Keratinocyte (primary cell): ENCODE data around the gene SCO1. TPM values are rescaled to one million over a fixed set of nuclear protein-coding genes. Genes with fewer than 3 reads are reported as not detected.

Experiments used
- DNase-seq: peaks from one replicate; pipeline ENCODE4 v3.0.0-alpha.2; 2011; ENCODE audit warnings: low read depth, missing footprints, low spot score
- FAIRE-seq: peaks from 2 replicates; lab custom pipeline; 2011; peaks lifted over from hg19 to GRCh38; lab: Jason Lieb, UNC
- H2AFZ ChIP-seq: 2 replicates; pipeline ENCODE4 v1.6.0; 2012; ENCODE audit warnings: low read length, control low read depth, inconsistent platforms; ENCODE audit not compliant: control insufficient read depth
- H3K27ac ChIP-seq: 2 replicates; pipeline ENCODE4 v1.5.1; 2011; ENCODE audit warnings: low read length; ENCODE audit not compliant: control insufficient read depth, insufficient read depth
- H3K27me3 ChIP-seq: 3 replicates; pipeline ENCODE4 v1.6.0; 2011; ENCODE audit warnings: low read length; ENCODE audit not compliant: control insufficient read depth, insufficient read depth; ENCODE audit errors: extremely low read depth
- H3K36me3 ChIP-seq, 2 experiments: 2 replicates in 1 of 2; 3 replicates in 1 of 2; pipeline ENCODE4 v1.5.1; 2011; ENCODE audit warnings: low read length in 2 of 2, mild to moderate bottlenecking in 1 of 2; ENCODE audit not compliant: control insufficient read depth in 2 of 2, insufficient read depth in 2 of 2; ENCODE audit errors: extremely low read depth in 1 of 2
- H3K4me1 ChIP-seq: 3 replicates; pipeline ENCODE4 v1.5.1; 2011; ENCODE audit warnings: low read length; ENCODE audit not compliant: control insufficient read depth, insufficient read depth; ENCODE audit errors: extremely low read depth
- H3K4me2 ChIP-seq: 3 replicates; pipeline ENCODE4 v1.6.0; 2011; ENCODE audit warnings: low read depth, low read length; ENCODE audit not compliant: control insufficient read depth, insufficient read depth; ENCODE audit errors: extremely low read depth
- H3K4me3 ChIP-seq, 3 experiments: fragments of 200-600 bp in 1 of 3; sonication (generic) in 1 of 3; 2 replicates in 2 of 3; 3 replicates in 1 of 3; pipeline ENCODE4 v1.5.1; 2011 to 2016; ENCODE audit warnings: low read length in 3 of 3, mild to moderate bottlenecking in 3 of 3, control low read depth in 2 of 3, inconsistent platforms in 1 of 3, low read depth in 1 of 3, mixed read lengths in 1 of 3, mixed run types in 1 of 3, moderate library complexity in 1 of 3; ENCODE audit not compliant: control insufficient read depth in 2 of 3, insufficient read depth in 2 of 3; ENCODE audit errors: extremely low read depth in 1 of 3
- H3K79me2 ChIP-seq: 2 replicates; pipeline ENCODE4 v1.6.0; 2012; ENCODE audit warnings: low read length; ENCODE audit not compliant: control insufficient read depth, insufficient read depth
- H3K9ac ChIP-seq: 3 replicates; pipeline ENCODE4 v1.6.0; 2011; ENCODE audit warnings: low read length; ENCODE audit not compliant: control insufficient read depth, insufficient read depth; ENCODE audit errors: extremely low read depth
- H3K9me1 ChIP-seq: 3 replicates; pipeline ENCODE4 v1.6.0; 2011; ENCODE audit warnings: low read length; ENCODE audit not compliant: control insufficient read depth, insufficient read depth; ENCODE audit errors: extremely low read depth
- H3K9me3 ChIP-seq: 2 replicates; pipeline ENCODE4 v1.5.1; 2012; ENCODE audit warnings: low read depth, low read length; ENCODE audit not compliant: control insufficient read depth
- H4K20me1 ChIP-seq: 3 replicates; pipeline ENCODE4 v1.6.0; 2011; ENCODE audit warnings: low read length; ENCODE audit not compliant: control insufficient read depth, insufficient read depth; ENCODE audit errors: extremely low read depth
- EZH2 ChIP-seq: IDR thresholded peaks from one replicate; pipeline ENCODE4 v1.6.1; 2012; ENCODE audit warnings: inconsistent platforms, mild to moderate bottlenecking, low read length, moderate library complexity
- dilution Hi-C: fragments of 300-500 bp; cut with MboI; formaldehyde crosslinking; loops from one replicate; pipeline ENCODE4 v1.7.0; 2020; ENCODE audit warnings: low sequenced_read_pairs; ENCODE audit not compliant: extremely low pct_ligation_motif_present
- polyA plus RNA-seq, 5 experiments: library from polyadenylated mRNA; depleted of rRNA in 3 of 5; stranded (reverse) in 3 of 5; stranded (forward) in 1 of 5; unstranded in 1 of 5; fragments of >200 nt; gene quantifications; 1 replicate in 1 of 5; 2 replicates in 3 of 5; 3 replicates in 1 of 5; pipeline versions ENCODE4 v1.2.1 to v1.2.3, GENCODE V29; 2011 to 2012; ENCODE audit warnings: missing spikeins in 2 of 5, low read depth in 1 of 5, low replicate concordance in 1 of 5
- TF ChIP-seq, protein P1 (sequence below), 3 experiments: IDR thresholded peaks in 1 of 3; conservative IDR thresholded peaks in 1 of 3; optimal IDR thresholded peaks in 1 of 3; 2 replicates in 2 of 3; 3 replicates in 1 of 3; pipeline versions ENCODE3 to v1.5.1; 2011; ENCODE audit warnings: low read length in 3 of 3, mild to moderate bottlenecking in 3 of 3, moderate library complexity in 2 of 3, control low read depth in 1 of 3, inconsistent platforms in 1 of 3; ENCODE audit not compliant: insufficient read depth in 2 of 3; ENCODE audit errors: extremely low read depth in 1 of 3

Gene SCO1
- polyA plus RNA-seq, 1 donor (not counting 4 experiments of a cell fraction or from before 2014, with no cell fraction given), result 28.3 TPM

DNA sequence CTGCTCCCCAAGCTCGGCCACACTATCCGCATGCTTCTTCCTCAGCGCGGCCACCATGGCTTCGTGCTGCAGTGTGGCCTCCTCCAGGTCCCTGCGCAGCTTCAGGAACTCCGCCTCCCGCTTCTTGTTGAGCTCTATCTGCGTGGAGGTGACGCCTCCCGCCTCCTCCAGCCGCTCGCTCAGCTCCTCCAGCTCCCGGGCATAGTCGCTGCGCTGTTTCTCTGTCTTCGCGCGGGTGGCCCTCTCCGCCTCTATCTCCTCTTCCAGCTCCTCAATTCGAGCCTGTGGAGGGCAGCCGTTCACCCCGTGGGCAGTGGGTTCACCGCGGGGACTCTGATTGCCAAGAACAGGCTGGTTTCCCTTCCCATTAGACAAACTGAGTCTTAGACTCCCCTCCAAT is 59.2 kb downstream of the SCO1 start:
- Histone ChIP-seq H3K36me3 (peaks cover 0 to 6% of the 10 kb centered on the region in 2 experiments), H4K20me1 (no peaks in the 10 kb centered on the region), H3K9me3 (no peaks in the 10 kb centered on the region), H3K4me3 (no peak overlapping the region), H3K9me1 (no peaks in the 10 kb centered on the region), H3K79me2 (no peaks in the 10 kb centered on the region), H3K27ac (no peak overlapping the region), H3K4me1 (no peaks in the 10 kb centered on the region), H3K4me2 (no peak overlapping the region), H3K27me3 (no peaks in the 10 kb centered on the region), H3K9ac (no peak overlapping the region), H2AFZ (no peak overlapping the region)
- dilution Hi-C loops, result no loop called here
- FAIRE-seq, result no peak
- no peak for TF ChIP-seq EZH2
- TF ChIP-seq, protein P1, sequence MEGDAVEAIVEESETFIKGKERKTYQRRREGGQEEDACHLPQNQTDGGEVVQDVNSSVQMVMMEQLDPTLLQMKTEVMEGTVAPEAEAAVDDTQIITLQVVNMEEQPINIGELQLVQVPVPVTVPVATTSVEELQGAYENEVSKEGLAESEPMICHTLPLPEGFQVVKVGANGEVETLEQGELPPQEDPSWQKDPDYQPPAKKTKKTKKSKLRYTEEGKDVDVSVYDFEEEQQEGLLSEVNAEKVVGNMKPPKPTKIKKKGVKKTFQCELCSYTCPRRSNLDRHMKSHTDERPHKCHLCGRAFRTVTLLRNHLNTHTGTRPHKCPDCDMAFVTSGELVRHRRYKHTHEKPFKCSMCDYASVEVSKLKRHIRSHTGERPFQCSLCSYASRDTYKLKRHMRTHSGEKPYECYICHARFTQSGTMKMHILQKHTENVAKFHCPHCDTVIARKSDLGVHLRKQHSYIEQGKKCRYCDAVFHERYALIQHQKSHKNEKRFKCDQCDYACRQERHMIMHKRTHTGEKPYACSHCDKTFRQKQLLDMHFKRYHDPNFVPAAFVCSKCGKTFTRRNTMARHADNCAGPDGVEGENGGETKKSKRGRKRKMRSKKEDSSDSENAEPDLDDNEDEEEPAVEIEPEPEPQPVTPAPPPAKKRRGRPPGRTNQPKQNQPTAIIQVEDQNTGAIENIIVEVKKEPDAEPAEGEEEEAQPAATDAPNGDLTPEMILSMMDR (optimal IDR thresholded peaks at IDR 0.05 in 1 of 3, IDR thresholded peaks at IDR 0.05 in 1 of 3, conservative IDR thresholded peaks at IDR 0.05 in 1 of 3; ENCODE audit: extremely low read depth in 1 of 3, insufficient read depth in 2 of 3, low read length in 3 of 3), result no peak
- DNase-seq, result no peak

DNA sequence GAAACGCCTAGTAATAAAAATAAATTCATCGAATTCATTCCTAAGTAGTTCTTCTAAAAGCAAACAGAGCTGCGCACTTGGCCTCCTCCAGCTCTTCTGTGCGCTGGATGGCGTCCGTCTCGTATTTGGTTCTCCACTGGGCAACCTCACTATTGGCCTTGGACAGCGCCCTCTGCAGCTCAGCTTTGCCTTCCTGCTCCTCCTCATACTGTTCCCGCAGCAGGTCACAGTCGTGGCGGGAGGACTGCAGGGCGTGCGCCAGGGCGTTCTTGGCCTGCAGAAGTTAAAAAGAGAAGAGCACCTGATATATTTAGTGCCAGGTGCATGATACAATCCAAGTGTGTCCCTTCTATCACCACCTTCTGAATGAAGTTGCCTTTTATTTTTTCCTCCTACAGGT is 62.0 kb downstream of the SCO1 start:
- Histone ChIP-seq H3K4me3 (no peak overlapping the region), H2AFZ (no peak overlapping the region), H3K27ac (no peak overlapping the region), H3K27me3 (no peaks in the 10 kb centered on the region), H3K9me3 (no peaks in the 10 kb centered on the region), H4K20me1 (no peaks in the 10 kb centered on the region), H3K4me2 (no peak overlapping the region), H3K9me1 (no peaks in the 10 kb centered on the region), H3K4me1 (peaks cover 6% of the 10 kb centered on the region), H3K79me2 (no peaks in the 10 kb centered on the region), H3K9ac (no peak overlapping the region), H3K36me3 (peaks cover 0 to 3% of the 10 kb centered on the region in 2 experiments)
- TF ChIP-seq, protein P1 (optimal IDR thresholded peaks at IDR 0.05 in 1 of 3, IDR thresholded peaks at IDR 0.05 in 1 of 3, conservative IDR thresholded peaks at IDR 0.05 in 1 of 3; ENCODE audit: extremely low read depth in 1 of 3, insufficient read depth in 2 of 3, low read length in 3 of 3), result no peak
- TF ChIP-seq EZH2, result no peak
- FAIRE-seq (no peak), DNase-seq (no peak)
- dilution Hi-C loops, result no loop called here
